Esophagus mucosa (tissue), 1 donor: ENCODE data around the gene PPP4R2. TPM values are rescaled to one million over a fixed set of nuclear protein-coding genes. Genes with fewer than 3 reads are reported as not detected.
"Not testable (repeated sequence)": the region's sequence is repeated elsewhere in the genome, so short reads cannot be mapped to it uniquely, and the experiment has no call there.

Experiments used
- ATAC-seq: fragments of 200-7000 bp; cut with Tn5 transposase; one replicate; pipeline ENCODE4 v1.9.1; 2020
- total RNA-seq: library from RNA; stranded (reverse); gene quantifications from one replicate; pipeline ENCODE4 v1.2.4, GENCODE V29; 2023
- donor health status: DM: yes; HTN: yes; CAD: no.

The PPP4R2 gene
- total RNA-seq, 1 donor from 2014 or later: 44.5 TPM

GRCh38 chr3:73026760-73027113, 30.1 kb downstream of the PPP4R2 start:
- no peak for ATAC-seq

DNA sequence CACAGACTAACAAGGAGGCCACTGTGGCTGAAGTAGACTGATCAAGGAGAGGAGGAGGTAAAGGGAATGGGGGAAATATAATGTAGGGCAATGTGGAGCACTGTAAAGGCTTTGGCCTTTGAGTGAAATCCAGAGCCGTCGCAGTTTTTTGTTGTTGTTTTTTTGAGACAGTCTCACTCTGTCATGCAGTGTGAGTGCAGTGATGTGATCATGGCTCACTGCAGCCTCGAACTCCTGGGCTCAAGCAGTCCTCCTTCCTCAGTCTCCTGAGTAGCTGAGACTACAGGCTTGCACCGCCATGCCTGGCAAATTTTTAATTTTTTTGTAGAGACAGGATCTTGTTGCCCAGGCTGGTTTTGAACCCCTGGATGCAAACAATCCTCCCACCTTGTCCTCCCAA, 32.2 kb downstream of the PPP4R2 start:
- no peak for ATAC-seq

- ATAC-seq: peak; percentile 85
These were observed 32.7 kb downstream of the PPP4R2 start for GRCh38 chr3:73029321-73029796.

DNA sequence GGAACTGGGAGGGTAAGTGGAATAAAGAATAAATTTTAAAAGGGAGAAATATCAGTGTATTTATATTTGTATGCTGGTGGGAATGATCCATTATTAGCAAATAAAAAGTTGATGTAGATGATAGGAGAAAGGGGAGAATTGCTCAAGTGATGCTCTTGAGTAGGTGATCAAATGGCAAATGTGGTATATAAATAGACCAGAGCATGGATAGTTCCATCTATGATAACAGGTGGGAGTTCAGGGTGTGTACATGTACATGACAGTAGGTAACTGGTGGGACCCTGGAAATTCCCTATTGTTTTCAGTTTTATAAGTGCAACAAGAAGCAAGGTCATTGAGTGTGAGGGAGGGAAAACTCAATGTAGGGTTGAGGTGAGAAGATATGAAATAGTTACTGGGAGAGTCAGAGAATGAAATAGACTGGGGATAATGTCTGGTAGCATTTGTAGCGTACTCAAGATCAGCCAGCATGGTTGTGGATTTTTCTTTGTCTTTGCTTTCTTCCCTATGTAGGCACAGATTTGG, 33.5 kb downstream of the PPP4R2 start:
- ATAC-seq: no peak

GRCh38 chr3:73031573-73032103, 35.0 kb downstream of the PPP4R2 start:
- no peak for ATAC-seq

- ATAC-seq: no peak
These were observed 40.3 kb downstream of the PPP4R2 start for GRCh38 chr3:73036694-73037591.

DNA sequence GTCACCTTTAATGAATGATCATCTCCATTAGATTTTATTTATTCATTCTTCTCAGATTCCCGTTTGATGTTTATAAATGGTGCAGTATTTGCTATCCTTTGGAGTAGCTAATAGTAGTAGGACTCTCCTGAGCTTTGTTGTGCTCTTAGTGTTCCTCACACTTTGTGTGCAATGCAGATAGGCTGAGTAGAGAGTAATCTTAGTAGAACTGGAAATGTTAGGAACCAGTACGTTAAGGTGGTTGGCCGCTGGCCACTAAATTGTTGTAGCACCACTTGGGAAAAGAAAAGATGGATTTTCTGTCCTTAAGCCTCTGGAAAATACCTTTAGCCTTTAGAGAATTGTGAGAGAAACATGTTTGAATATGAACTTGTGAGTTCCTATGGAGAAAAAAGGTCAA, 44.9 kb downstream of the PPP4R2 start:
- peak; percentile 86 for ATAC-seq

DNA sequence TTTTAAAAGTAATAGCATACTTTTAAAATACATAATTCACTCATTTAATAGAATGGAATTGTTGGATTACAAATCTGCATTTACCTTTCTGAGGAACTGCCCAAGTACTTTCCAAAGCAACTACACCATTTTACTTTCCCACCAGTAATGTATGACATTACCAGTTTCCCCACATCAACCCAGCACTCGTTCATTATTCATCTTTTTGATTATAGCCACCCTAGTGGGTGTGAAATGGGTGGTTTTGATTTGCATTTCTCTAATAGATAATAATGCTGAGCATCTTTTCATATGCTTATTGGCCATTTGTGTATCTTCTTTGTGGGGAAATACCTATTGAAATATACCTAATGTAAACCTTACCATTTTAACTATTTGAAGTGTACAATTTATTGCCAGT, 46.8 kb downstream of the PPP4R2 start:
- no peak for ATAC-seq

- no peak for ATAC-seq
These were observed 48.8 kb downstream of the PPP4R2 start for GRCh38 chr3:73045391-73045790.

DNA sequence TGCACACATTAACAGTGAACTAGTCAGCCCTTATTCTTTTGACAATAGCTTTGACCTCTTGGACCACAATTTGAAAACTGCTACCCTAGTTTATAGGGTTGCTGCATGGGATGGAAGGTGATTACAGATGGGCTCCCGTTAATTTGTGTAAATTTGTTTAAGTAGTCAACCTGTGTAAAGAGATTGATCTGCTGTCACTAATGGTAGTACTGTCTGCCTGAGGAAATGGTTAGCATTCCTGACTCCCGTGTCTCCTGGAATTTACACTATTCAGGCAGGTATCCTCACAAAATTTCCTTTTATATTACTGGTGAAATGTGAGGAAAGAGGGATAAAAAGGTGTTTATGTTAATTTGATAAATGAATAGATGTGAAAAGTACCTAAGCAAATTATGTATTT, 49.6 kb downstream of the PPP4R2 start:
- no peak for ATAC-seq

DNA sequence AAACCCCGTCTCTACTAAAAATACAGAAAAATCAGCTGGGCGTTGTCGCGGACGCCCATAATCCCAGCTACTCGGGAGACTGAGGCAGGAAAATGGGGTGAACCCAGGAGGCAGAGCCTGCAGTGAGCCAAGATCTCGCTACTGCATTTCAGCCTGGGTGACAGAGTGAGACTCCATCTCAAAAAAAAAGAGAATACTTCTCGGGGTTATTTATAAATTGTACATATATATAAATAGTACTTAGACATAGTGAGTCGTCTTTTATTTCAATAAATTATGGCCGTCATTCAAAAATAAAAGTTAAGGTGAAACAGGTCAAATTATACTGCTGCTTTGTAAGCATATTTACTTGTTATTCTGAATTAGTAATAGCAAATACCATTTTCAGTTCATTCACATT, 52.7 kb downstream of the PPP4R2 start:
- ATAC-seq: no peak

DNA sequence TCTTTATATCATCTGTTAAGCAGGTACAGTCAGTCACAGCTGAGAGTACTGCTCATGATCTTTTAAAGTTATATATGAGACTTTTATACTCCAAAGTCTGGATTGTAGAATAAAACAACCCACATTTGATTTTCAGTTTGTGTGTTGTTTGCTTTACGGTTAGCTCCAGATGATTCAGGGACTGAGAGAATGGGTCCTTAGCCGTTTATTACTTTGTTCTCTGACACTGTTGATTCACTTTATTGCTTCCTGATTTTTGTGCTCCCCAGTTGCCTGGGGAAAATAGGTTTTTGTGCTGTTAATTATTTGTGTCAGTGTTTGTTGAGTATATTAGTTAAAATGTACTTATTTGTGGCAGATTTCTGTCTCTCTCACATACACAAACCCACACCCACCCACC, 56.2 kb downstream of the PPP4R2 start:
- ATAC-seq: no peak

DNA sequence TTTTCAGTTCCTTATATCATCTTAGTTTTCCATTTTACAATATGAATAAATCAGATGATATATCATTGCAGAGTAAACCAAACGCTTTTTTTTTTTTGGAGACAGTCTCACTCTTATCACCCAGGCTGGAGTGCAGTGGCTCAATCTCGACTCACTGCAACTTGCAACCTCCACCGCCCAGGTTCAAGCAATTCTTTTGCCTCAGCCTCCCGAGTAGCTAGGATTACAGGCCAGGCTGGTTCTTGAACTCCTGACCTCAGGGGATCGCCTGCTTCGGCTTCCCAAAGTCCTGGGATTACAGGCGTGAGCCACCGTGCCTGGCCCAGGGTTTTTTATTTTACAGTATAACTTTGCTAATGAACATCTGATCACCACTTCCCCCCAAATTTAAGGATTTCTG, 59.0 kb downstream of the PPP4R2 start:
- no peak for ATAC-seq

- ATAC-seq: peak; percentile 48
These were observed 59.6 kb downstream of the PPP4R2 start for GRCh38 chr3:73056014-73056844.

GRCh38 chr3:73056845-73057150, 60.2 kb downstream of the PPP4R2 start:
- ATAC-seq: no peak

- no peak for ATAC-seq
These were observed 63.7 kb downstream of the PPP4R2 start for GRCh38 chr3:73060302-73060723.

GRCh38 chr3:73061416-73061815, 64.8 kb downstream of the PPP4R2 start, which contains the start of gene EBLN2:
EBLN2 (plus strand) TSS chr3:73061659; CDS start chr3:73062082, 423 bp downstream.
- no peak for ATAC-seq

- not testable (repeated sequence) for ATAC-seq
These were observed 69.6 kb downstream of the PPP4R2 start for GRCh38 chr3:73066243-73066642.

- no peak for ATAC-seq
These were observed 71.8 kb downstream of the PPP4R2 start for GRCh38 chr3:73068419-73068818.

GRCh38 chr3:73069187-73069586, 72.6 kb downstream of the PPP4R2 start:
- no peak for ATAC-seq

- no peak for ATAC-seq
These were observed 73.3 kb downstream of the PPP4R2 start for GRCh38 chr3:73069775-73070444.
